Germinal center (tissue), 1 donor: ENCODE data around the gene ACBD3.
A peak's percentile ranks its signal among the peaks of the same experiment; 100 is the strongest.
"Not testable (repeated sequence)": the region's sequence is repeated elsewhere in the genome, so short reads cannot be mapped to it uniquely, and the experiment has no call there.

Experiments
- DNase-seq: peaks from one replicate; pipeline ENCODE4 v3.0.0; 2012; ENCODE audit warnings: mixed read lengths, low spot score

The ACBD3 gene

DNA sequence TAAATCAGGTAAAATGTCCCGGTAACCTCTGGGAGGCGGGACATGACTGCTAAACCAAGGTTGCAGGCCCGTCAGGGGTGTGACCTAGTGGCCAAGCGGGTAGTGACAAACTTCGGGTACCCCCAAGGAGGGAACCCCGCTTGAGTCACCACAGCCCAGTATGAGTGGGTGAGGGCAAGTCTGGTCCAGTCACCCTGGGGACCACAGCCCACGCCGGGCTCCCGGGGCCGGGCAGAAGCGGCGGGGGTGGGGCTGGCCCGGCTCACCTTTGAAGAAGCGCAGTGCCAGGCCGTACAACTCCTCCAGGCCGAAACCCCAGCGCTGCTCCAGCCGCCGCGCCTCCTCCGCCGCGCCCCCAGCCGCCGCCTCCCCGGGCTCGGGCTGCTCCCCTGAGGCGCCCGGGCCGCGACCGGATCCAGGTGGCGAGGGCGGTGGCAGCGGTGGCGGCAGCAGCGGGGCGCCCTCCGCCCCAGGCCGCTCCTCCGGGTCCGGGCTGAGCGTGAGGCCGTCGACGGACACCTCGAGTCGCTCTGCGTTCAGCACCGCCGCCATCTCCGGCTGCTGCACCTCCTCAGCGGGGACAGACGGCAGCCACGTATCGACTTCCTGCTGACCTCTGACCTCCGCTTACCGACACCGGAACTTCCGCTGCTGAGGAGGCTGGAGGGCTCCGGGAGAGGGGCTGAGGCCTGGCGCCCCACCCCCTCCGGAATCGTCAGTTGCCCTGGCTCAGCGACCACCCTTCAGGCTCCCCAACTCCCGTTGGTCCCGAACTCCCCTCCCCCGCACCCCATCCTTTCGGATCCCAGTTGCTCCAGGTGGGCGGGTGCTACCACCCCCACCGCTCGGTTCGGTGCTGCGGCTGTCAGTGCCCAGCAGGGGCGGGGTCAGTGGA lies at the start of gene ACBD3:
TSS of gene ACBD3 (minus strand) at position 618 of the 895 bp plus-strand sequence. CDS start at position 552, 66 bp downstream.
- peak; percentile 89 for DNase-seq

- DNase-seq = no peak
Observed at GRCh38 chr1:226233806-226234205, 47.3 kb upstream of the ACBD3 start.

DNA sequence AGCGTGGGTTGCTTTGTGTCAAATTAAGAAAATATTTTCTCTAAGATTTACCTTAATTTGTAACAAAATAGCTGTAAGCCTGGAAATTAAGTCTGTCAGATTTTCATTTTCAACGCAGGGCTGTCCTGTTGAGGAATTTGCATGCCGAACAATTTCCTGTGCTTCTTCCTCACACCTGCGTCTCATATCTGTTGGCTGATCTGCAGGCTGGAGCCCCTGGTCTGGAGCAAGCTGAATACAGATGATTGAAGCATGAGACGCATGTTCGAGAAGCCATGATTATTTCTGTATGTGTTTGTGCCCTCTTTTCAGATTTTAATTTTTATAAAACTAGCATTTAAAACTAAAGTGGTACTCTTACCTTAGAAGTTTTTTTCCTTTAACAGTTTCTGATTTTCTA lies 46.8 kb upstream of the ACBD3 start:
- peak; percentile 75 for DNase-seq

DNA sequence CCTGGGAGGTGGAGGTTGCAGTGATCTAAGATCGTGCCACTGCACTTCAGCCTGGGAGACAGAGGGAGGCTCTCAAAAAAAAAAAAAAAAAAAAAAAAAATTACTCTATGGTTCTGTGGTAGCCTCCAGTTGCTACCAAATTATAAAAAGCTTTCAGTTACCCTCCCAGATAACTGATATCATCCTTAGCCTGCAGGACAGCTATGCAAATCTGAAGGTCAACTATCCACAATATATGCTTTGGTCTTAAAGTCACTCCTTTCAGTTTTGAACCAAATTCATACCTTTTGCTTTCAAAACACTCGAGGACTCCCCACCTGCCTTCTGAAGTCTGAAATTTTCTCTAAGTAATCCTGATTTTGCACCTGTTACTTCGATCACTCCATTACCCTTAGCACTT lies 40.1 kb upstream of the ACBD3 start:
- DNase-seq = no peak

- peak; percentile 75 for DNase-seq
Observed at GRCh38 chr1:226223786-226224244, 37.3 kb upstream of the ACBD3 start.

DNA sequence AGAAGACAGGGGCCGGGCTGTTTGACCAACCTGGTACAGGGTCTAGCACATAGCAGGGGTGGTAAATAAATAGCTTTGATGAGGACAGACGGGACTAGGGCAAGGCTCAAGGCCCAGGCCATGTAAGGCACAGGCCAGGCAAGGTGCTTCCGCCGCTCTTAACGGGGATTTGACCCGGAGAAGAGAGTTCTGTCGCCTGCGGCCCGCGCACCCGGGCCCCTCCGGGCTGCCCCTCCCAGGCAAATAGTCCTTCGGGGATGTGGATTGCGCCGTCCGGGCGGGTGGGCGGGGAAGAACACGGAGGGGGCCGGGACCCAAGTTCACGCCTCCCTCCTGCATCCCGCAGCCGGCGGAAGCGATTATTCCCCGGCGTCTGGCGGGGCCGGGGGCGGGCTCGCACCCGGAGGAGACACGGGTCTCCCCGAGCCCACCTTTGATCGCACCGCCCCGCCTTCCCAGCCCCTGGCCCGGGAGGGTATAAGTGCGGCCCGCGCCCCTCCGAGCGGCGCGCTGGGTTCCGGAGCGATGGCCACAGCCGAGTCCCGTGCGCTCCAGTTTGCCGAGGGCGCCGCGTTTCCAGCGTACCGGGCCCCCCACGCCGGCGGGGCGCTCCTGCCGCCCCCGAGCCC lies 36.7 kb upstream of the ACBD3 start, which contains the start of gene MIXL1:
TSS of gene MIXL1 (plus strand) at position 508 of the 629 bp plus-strand sequence. CDS start at position 526, 18 bp downstream.
- DNase-seq = peak; percentile 61

GRCh38 chr1:226222686-226223085 lies 36.1 kb upstream of the ACBD3 start:
- DNase-seq = no peak

DNA sequence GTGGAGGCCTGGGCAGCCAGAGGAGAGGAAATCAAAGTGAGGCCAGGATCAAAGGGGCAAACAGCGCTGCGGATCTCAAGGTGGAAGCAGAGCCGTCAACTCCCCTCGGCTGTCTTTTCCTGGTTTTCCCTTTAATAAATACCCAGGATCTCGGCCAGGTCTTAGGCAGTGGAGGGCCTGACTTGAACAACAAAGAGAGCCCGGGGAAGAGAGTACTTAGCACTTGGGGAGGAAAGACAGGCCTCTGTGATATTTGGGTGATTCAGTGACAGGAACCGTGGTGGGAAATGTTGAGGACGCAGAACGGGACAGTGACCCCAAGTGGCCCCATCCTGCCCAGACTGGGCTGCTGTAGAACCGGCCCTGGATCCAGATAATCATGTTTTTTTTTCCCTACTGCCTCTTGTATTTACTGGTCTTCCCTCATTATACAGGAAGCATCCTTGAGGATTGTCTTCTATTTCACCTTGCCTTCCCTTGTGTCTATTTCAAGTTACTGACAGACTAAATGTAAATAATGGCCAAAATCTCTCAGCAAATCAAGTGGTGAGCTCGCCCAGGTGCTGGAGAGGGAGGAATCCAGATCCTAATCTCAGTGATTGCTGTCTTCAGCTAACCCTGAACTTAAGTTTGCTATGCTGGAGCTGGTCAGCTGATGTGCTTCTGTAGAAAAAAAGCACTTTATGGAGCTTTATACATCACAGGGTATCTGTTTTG lies 34.1 kb upstream of the ACBD3 start:
- no peak for DNase-seq

DNA sequence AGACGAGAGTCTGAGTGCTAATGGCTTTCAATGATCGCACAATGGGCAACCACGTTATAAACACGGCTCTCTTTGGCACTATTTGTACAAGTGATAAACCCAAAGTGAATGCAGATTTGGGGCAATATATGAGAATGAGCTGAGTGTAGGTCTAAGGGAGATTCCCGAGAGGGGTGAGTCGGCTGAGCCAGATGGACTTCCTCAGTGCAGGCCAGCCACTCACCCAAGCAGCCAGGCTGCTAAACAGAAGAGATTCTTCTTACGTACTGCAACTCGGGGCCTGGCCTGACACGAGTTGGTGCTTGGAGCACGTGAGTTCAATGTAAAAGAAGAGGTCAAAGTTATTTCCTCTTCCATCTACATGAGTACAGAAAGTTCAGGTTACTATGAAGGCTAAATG lies 30.7 kb upstream of the ACBD3 start:
- DNase-seq = no peak

GRCh38 chr1:226216056-226216455 lies 29.5 kb upstream of the ACBD3 start:
- DNase-seq = no peak

DNA sequence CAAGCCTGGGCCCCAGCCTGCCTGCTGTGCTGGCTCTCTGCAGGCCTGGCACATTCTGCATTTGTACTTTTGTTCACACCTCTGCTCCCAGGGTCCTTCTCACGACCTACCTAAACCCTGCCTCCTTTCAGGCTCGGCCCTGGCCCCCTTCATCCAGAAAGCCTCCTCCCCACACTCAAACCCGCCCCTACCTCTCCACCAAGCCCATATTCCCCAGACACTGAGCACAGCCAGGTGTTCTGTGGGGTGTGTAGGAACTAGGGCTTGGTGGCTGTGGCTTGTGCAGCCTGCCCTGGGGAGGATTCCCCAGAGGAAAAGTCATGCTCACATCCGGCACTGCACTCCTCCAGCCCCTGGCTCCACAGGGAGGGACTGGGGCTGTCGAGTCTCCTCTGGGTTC lies 28.7 kb upstream of the ACBD3 start:
- DNase-seq = peak; percentile 19

DNA sequence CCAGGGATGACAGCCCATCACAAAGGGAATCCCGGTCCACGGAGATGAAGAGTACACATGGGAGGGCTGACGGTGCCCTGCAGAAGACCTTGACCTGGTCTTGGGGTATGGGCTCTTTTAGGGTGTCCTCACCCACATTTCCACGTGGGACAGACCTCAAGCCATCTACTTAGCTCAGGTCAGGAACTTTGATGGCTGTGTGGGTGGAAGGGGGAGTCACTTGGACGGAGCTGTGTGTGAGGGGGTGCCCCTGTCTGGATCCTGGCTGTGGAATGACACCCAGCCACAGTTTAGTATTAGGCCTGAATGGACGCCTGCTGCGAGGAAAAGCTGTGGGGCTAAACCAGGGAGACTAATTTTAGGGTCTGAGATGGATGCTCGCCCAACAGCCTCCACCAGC lies 26.0 kb upstream of the ACBD3 start:
- no peak for DNase-seq

- no peak for DNase-seq
Observed at GRCh38 chr1:226211181-226211821, 24.8 kb upstream of the ACBD3 start.

GRCh38 chr1:226210571-226211176 lies 24.1 kb upstream of the ACBD3 start:
- DNase-seq = no peak

DNA sequence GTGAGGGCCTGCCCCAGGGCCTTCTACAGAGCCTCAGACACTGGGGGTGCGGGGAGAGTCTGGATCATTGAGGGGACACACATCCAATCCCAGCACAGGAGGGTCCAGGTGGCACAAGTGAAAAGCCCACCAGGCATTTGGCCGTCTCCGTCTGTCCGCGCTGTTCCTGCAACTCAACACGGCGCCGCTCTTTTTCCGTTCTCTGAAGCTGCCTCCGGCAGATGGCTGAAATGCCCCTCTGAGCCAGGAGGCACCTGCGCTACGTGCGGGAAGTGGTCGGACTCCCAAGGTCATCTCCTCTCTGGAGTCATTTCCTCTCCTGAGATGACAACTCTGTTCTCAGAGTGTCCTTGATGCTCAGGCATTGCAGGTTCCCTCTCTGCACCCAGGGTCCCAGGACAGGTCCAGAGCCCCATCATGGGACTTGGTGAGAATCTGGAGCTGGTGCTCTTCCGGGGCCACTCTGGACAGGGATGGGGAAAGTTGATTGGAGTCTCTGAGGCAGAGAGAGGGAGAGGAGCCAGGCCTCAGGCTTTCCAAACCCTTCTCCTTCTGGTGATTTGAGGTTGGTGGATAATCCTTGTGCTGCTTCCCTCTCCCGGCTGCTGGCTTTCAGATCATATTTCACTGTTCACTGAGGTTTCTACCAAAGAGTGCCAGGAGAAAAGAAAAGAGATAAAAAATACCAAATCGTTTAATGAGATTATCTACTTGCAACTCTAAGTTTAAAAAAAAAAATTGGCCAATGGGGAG lies 22.9 kb upstream of the ACBD3 start:
- DNase-seq = no peak

DNA sequence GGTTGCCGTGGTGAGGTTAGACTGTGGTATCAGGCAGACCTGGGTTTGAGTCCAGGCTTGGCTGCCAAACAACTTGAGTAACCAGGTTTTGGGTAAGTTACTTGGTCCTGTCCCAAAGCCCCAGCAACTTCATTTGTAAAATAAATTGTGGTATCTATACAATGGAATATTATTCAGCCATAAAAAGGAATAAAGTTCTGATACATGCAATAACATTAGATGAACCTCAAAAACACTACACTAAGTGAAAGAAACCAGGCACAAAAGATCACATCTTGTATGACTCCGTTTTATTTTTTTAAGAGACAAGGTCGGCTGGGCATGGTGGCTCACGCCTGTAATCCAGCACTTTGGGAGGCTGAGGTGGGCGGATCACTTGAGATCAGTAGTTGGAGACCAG lies 20.5 kb upstream of the ACBD3 start:
- no peak for DNase-seq

DNA sequence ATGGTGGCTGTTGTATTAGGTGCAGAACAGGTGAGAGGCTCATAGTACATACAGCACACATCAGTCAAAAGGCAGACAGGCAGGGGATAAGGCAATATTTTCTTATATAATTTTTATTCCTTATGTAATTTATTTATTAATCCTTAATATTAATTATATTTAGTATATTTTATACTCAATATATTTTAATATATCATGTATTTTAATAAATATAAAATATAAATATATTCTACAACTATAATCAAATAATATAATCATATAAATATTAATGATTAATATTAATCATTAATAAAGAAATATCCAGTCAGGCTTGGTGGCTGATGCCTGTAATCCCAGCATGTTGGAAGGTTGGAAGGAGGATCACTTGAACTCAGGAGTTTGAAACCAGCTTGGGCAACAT lies 17.7 kb upstream of the ACBD3 start:
- no peak for DNase-seq

DNA sequence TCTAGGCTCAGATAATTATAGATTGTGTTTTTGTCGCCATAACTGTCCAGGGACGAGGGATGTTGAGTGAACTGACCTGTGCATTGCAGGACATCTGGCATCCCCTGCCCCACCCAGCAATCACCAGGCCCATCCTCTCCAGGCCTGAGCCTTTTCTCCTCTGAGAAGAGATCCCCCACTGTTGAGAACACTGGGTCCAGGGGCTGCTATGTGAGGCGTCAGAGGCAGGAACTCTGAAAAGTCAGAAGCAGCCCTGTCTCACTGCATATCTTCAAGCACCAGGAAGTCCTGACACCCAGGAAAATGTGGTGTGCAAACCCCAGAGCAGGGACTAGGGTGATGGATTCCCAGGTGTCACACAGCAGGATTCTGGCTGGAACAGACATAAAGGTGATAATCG lies 17.1 kb upstream of the ACBD3 start:
- no peak for DNase-seq

- no peak for DNase-seq
Observed at GRCh38 chr1:226203240-226203639, 16.7 kb upstream of the ACBD3 start.

- not testable (repeated sequence) for DNase-seq
Observed at GRCh38 chr1:226202666-226203065, 16.1 kb upstream of the ACBD3 start.

- no peak for DNase-seq
Observed at GRCh38 chr1:226202246-226202645, 15.7 kb upstream of the ACBD3 start.
